CD4-positive, alpha-beta T cell treated with Interleukin-2 at 100 ng/mL for 4 hours (primary cell): ENCODE results near the gene GCNT4.
A peak's percentile ranks its signal among the peaks of the same experiment; 100 is the strongest.

Experiments used
- DNase-seq: peaks from one replicate; pipeline ENCODE4 v3.0.0-alpha.2; 2020; ENCODE audit warnings: low spot score

The GCNT4 gene

GRCh38 chr5:75050415-75050814, 1.9 kb downstream of the GCNT4 start:
- DNase-seq = no peak

DNA sequence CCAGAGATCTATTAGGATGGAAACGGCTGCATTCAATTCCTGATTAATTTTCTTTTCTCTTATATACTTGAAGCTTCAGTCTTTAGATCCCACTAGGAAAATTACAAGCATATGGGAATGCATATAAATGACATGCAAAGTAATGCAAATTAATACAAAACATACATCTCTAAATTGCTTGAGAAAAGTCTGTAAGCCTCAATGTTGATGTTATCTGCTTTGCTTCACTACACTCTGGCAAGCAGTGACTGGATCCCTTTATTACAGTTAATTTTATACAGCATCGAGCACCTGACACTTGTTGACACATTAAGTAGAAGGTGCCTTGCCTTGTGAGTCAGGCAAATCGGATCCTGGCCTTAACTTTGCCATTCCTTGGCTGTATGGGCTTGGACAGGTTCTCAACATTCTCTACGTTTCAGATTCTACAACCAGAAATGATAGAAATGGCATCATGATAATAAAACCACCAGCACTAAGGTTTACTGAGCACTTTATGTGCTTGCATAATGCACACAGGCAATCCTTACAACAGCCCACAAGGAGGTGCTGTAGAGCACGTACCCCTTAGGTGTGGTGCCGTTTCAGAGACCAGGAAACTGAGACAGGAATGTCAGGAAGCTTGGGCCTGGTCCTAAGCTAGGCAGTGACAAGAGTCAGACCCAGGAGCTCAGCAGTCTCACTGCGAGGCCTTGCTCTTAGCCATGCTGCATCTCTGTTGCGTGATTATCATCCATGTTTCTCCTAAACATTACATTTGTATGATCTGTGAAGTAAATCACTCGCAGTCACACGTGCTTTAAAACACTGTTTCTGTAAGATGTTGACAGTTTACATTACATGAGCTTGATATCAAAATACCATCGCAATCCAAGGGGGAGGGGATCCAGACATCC, 2.7 kb downstream of the GCNT4 start:
- DNase-seq = peak; percentile 77

DNA sequence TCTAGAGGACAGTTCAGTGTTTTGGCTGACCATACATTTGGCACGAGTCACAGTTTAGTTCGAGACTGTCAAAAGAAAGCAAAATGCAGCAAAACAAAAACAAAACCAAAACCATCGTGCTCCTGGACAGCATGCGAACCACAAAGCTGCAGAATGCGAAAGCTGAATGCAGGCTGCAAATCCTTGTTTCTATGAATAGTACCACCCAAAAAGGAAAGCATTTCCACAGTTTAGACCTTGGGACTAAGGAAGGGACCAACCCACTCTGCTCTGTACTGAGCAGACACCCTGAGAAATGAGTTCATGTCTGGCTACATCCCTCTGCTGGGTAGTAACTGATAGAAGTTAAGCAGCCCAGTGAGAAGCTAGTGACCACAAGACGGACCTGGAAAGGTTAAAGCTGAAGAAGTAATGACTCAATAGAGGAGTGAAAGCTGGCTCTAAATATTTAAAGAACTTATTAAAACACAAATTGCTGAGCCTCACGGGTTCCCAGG, 3.9 kb downstream of the GCNT4 start:
- DNase-seq = no peak

DNA sequence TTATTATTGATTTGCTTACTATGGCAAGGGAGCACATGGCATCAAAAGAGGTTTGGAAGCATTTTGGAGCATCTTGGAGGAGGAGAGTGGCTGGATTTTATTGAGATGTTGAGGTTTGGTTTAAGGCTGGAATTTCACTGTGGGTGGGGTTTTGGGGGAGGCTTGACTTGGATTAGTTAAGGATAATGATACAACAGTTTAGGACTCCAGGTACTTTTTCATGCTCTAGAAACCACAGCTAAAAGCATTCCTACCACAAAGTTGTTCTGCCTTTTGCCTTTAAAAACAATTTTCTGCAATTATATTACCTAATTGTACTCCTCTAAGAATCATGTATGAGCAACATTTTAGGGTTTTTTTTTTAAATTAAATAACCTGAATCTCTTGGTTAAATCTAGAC, 5.0 kb downstream of the GCNT4 start:
- no peak for DNase-seq

DNA sequence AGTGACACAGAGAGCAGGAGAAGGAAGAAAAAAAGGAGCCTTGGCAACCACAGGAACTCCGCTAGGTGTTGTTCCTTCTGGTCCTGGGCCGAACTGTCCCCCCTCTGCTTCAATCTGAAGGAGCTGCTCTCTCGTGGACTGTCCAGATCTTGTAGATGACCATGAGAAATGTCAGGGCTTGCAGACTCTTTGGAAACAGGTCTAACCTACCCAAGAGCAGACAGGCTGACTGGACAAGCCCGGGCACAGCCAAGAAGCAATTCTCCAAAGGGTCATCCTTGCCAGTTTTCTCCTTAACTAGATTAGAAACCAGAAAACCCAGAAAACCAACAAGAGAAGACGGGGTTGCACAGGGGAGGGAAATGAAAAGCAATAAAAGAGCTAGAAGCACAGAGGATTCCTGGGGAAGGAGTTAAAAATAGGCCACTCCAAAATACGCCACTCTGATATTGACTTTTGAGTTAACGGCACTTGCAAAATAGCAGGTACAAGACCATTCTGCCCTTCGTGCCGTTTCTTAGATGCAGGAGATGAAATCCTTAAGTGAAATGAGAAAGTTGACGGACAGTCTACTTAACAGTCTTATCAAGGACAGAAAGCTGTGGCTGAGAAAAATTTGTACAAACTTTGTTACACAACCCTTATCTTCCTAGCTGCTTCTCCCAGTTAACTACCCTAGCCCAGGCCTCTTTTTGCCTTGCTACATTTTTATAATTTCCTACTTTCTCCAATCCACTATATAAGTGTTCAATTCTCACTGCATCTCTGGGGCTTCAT, 5.8 kb downstream of the GCNT4 start:
- no peak for DNase-seq

GRCh38 chr5:75045071-75045470, 7.3 kb downstream of the GCNT4 start:
- no peak for DNase-seq

DNA sequence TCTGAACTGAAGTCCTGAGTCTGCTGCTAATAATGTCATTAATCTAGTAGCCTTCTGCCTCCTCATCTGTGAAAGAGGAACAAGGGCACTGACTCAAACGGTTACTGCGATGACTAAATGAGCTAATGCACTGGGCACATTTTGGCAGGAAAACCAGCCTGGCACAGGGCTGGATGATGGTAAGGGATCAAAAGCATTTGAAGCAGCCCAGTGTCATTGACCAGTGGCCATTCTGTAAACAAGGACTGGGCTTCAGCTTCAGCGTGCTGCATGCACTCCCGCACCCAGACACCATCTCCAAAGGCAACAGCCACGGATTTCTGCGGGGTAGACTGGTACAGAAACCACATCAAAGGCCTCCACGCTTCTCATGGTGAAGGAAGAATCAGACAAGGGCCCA, 8.0 kb downstream of the GCNT4 start:
- DNase-seq = no peak

DNA sequence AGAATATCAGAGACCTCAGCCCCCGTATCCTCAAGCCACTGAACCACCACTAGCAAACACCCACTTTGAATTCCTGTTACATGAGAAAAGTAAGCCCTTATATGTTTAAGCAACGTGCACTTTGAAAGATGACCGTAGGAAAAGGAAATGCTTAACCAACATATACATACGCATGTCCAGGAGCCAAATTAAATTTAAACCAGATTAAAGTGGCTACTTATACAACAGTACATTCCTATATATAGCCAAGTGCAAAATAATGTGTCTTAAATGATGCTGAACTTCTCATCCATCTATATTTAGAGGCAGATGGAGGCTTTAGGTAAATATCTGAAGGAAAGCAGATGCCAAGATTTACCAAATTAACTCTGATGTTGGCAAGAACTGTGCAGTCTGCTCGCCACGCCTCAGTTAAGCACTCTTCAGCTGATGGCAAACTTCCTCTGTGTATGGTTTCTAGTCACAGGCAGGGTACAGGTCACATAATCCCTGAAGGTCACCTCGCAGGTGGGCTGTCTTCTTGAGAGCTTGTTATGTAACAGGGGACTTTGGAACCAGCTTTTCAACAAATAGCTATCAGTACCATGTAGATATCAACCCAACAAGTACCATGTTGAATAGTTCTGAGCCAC, 8.6 kb downstream of the GCNT4 start:
- no peak for DNase-seq

DNA sequence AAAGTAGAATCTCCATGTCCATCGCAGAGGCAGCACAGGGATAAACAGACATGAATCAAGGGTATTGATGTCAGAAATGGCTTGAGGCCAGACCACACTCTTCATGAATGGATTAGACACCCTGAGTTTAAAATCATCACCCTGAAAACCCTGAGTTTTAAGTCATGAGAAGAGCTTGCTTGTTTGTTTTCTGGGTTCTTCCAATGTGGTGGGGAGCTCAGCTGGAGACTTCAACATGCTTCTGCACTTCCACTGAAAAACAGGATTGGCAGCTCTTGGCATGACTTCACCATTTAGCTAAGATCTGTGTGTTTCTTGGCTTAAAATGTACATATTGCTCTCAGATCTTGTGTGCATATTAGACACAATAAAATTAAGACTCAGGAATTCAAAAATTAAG, 9.8 kb downstream of the GCNT4 start:
- no peak for DNase-seq

DNA sequence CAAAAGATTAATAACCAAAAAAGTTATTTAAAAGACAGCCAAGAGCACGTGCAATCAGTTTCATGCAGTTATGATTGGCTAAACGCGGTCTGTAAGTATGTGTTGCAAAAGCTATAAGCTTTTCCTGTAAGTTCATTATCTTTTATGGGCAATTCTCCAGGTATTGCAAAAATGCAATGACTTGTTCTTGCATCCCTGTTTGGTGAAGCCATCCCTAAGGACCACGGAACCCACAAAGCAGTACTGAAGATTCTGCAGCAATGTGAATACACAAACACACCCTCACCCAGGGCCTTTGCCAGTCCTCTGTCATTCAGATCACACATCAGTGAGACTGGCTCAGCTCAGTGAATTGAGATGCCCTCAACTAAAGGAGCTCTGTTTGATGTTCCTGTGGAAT, 11.4 kb downstream of the GCNT4 start:
- no peak for DNase-seq

GRCh38 chr5:75037106-75037505, 15.3 kb downstream of the GCNT4 start:
- DNase-seq = no peak

GRCh38 chr5:75034137-75034739, 18.1 kb downstream of the GCNT4 start:
- peak; percentile 53 for DNase-seq

DNA sequence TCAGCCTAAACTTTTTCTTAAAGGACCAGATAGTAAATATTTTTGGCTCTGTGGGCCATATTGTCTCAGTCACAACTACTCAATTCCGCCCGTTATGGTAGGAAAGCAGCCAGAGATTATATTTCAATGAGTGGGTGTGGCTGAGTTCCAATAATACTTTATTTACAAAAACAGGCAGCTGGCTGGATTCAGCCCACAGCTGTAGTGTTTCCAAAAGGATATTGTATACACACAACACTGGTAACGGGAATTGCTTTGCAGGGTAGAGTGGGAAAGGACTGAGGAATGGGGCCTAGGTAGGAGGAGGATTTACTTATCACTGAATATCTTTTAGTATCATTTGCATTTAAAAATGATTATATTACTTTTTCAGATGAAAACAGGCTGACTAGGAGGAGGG, 21.0 kb downstream of the GCNT4 start:
- DNase-seq = no peak

DNA sequence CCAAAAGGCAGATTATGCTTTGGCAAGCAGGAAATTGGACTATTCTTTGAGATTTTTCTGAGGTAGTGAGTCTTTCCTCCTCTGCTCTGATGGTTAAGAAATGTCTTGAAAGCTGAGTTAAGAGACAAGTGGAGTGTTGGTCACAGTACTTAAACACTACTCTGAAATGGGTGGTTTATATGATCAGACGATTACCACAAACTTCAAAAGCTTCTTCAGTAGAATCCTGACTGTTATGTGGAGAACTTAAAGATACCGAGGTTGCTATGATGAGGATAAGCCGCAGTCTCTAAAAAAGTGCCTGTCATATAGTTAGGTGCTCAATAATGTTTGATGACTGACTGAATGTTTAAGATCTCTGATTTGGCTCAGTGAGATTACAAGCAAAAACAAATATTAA, 24.3 kb downstream of the GCNT4 start:
- DNase-seq = peak; percentile 27

DNA sequence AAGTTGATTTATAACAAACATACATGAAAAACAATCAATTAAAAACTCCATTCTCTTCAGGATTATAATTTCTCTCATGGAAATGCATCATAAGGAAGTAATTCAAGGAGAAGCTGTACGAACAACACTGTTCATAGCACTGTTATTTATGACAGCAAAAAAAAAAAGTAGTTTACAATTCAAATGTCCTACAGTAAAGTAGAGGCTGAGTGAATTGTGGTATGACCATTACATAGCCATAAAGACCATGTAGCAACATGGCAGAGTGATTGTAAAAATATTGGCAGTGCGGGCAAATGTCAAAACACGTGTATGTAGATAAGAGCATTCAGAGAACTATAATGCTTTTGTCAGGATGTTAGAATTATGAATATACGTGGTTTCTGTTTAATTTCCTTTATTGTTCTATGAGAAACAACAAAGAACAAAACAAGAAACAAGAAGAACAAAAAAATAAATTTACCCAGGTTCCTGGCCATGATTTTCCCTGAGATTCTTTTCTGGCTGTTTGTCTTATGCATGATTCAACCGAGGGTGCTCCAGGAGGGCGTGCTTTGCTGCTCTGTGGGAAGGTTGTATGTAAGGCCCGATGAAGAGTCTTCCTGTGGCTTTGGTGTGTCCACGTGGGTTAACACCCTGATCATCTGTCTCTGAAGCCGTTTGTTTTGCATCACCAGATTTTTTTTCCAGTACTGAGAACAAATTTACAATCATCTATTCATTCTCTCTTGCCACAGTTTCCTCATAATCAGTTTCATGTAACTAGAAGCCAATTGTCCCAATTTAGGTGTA, 28.8 kb downstream of the GCNT4 start:
- DNase-seq = peak; percentile 44

GRCh38 chr5:75021800-75022199, 30.6 kb downstream of the GCNT4 start:
- no peak for DNase-seq

DNA sequence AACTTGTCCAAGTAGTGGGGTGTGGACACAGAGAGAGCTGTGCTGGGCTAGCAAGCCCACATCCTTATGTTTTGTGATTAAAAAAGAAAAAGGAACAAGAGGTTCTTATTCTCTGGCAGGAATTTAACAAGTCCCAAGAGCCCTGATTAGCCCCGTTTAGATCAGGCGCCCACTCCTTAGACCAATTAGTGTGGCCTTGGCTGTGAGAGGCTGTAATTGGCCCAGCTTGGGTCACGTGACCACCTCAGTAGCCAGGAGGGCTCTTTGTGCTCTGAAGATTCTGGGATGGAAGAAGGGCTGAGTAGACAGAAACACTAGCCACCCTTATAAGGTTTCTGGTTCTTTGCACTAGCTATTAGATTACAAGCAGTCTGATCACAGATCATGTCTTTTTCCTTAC, 31.1 kb downstream of the GCNT4 start:
- no peak for DNase-seq

GRCh38 chr5:75020016-75020656, 32.2 kb downstream of the GCNT4 start:
- no peak for DNase-seq

DNA sequence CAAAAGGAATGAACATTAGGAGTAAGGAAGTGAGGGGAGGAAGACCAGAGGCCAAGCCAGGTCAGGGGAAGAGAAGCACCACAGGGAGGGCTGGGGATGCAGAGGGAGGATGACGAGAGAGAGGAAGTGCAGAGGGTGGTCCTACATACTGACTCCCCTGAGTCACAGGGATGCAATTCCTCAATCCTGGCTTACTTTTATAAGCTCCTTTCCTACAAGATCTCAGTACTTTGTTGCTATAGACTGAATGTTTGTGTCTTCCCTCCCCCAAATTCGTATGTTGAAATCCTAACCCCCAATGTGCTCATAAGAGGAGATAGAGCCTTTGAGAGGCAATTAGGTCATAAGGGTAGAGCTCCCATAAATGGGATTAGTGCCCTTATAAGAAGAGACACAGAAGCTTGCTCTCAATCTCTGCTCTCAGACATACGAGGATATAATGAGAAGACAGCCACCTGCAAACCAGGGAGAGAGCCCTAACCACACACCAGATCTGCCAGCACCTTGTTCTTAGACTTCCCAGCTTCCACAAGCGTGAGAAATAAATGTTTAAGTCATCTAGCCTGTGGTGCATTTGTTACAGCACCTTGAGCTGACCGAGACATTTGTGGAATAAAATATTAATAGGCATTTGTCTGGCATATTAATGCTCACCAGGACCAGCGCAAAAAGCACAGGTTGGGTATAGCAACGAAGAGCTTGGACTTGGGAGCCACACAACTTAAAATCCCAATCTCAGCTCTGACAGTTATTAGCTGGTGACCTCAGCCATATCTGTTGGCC, 33.4 kb downstream of the GCNT4 start:
- DNase-seq = no peak

DNA sequence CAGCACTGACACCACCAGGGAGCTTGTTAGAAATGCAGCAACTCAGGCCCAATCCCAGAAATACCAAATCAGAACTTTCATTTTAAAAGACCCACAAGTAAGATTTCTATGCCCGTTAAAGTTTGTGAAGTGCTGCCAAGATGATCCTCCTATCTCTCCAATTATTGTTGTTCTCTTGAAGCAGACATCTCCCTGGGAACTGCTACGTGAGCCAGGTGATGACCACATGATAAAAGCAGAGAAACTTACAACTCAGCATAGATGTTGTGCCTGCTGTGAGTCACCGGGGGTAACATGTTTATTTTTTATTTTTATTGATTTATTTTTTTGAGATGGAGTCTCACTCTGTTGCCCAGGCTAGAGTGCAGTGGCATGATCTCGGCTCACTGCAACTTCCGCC, 34.4 kb downstream of the GCNT4 start:
- no peak for DNase-seq
